Muscle layer of duodenum (tissue), 2 donors: ENCODE results near the gene SH3D21.

Experiments used
- H3K27ac ChIP-seq: one replicate; pipeline ENCODE4 v1.7.0; 2013; ENCODE audit warnings: mild to moderate bottlenecking, low read length
- H3K27me3 ChIP-seq: one replicate; pipeline ENCODE4 v1.7.0; 2013; ENCODE audit warnings: low read depth, mild to moderate bottlenecking, control low read depth, low read length
- H3K36me3 ChIP-seq, 2 donors: one replicate each; pipeline ENCODE4 v1.7.0; 2013; ENCODE audit warnings: low read length in 2 of 2, control low read depth in 1 of 2, mild to moderate bottlenecking in 1 of 2; ENCODE audit not compliant: insufficient read depth in 2 of 2, control insufficient read depth in 1 of 2
- H3K4me1 ChIP-seq, 2 donors: one replicate each; pipeline ENCODE4 v1.7.0; 2013; ENCODE audit warnings: low read length in 2 of 2, mild to moderate bottlenecking in 2 of 2, control low read depth in 1 of 2, moderate library complexity in 1 of 2; ENCODE audit not compliant: insufficient read depth in 2 of 2, control insufficient read depth in 1 of 2
- H3K4me3 ChIP-seq, 2 donors: one replicate each; pipeline ENCODE4 v1.7.0; 2013; ENCODE audit warnings: low read length in 2 of 2, low read depth in 1 of 2, mild to moderate bottlenecking in 1 of 2
- H3K9me3 ChIP-seq, 2 donors: one replicate each; pipeline ENCODE4 v1.7.0; 2013; ENCODE audit warnings: low read length in 2 of 2, control low read depth in 1 of 2, mild to moderate bottlenecking in 1 of 2; ENCODE audit not compliant: control insufficient read depth in 1 of 2
- donor health status: healthy.

The SH3D21 gene

GRCh38 chr1:36366091-36366661 is 60.0 kb downstream of the SH3D21 start:
- Histone ChIP-seq H3K4me1 (peaks cover 0 to 27% of the 10 kb centered on the region in 2 donors), H3K27ac (no peak overlapping the region), H3K36me3 (peaks cover 15 to 23% of the 10 kb centered on the region in 2 donors), H3K27me3 (no peaks in the 10 kb centered on the region), H3K4me3 (no peak overlapping the region), H3K9me3 (no peaks in the 10 kb centered on the region)

- Histone ChIP-seq H3K4me1 (peaks cover 0 to 29% of the 10 kb centered on the region in 2 donors), H3K36me3 (peaks cover 12 to 14% of the 10 kb centered on the region in 2 donors), H3K27me3 (no peaks in the 10 kb centered on the region), H3K9me3 (no peaks in the 10 kb centered on the region), H3K4me3 (no peak overlapping the region), H3K27ac (no peak overlapping the region)
Measured at GRCh38 chr1:36367066-36367465, 60.9 kb downstream of the SH3D21 start.

- peaks cover 1 to 34% of the 10 kb centered on the region in 2 donors for H3K4me1 ChIP-seq
Measured at GRCh38 chr1:36367798-36368197, 61.6 kb downstream of the SH3D21 start.

DNA sequence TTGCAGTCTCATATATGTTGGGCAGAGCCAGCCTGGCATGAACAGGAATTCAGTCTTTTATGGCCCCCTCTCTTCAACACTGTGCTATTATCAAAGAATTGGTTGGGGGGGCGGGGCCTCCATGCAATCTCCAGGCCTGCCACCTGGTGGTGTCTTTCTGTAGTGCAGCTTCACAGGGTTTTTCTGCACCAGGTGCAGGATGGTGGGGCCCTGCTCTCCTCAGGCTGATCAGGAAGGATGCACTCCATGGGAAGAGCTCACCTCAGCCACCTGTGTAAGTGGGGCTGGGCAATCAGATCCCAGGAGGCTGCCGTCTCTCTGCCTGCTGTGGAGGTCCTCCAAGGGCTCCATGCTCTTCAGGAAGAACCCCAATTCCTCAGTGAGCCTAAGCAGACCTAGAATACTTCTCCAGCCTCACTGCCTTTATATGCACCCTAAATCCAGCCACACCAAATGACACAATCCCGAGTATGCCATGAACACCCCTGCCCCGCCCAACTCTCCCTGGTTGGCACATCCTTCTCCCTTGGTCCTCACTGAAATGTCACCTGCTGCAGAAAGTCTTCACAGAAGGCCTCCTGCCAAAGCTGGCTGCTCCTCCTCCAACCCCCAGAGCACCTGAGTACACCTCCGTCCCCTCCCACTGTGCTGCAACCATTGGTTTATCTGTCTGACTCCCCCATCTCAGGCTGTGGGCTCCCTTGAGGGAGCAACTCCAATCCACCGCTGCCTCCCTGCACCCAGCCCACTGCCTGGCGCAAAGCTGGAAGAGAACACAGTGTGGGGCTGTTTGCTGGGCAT is 63.1 kb downstream of the SH3D21 start:
- H3K9me3 ChIP-seq, result no peaks in the 10 kb centered on the region
- peaks cover 16 to 49% of the 10 kb centered on the region in 2 donors for H3K4me1 ChIP-seq
- H3K27ac ChIP-seq, result no peak overlapping the region
- H3K36me3 ChIP-seq, result peaks cover 5 to 7% of the 10 kb centered on the region in 2 donors
- no peaks in the 10 kb centered on the region for H3K27me3 ChIP-seq
- no peak overlapping the region for H3K4me3 ChIP-seq

More at GRCh38 chr1:36367798-36368197, 61.6 kb downstream of the SH3D21 start:
- H3K9me3 ChIP-seq, result no peaks in the 10 kb centered on the region
- no peak overlapping the region for H3K27ac ChIP-seq
- no peak overlapping the region for H3K4me3 ChIP-seq
- H3K36me3 ChIP-seq, result peaks cover 5 to 7% of the 10 kb centered on the region in 2 donors
- H3K27me3 ChIP-seq, result no peaks in the 10 kb centered on the region
